Endothelial cell of umbilical vein (primary cell): ENCODE results near the gene ST6GAL1. TPM values are rescaled to one million over a fixed set of nuclear protein-coding genes. Genes with fewer than 3 reads are reported as not detected.

ENCODE experiments used
- BruUV-seq: library from RNA; stranded (reverse); fragments of 400-500 nt; replicated peaks from 2 replicates; lab custom pipeline; 2021; lab: Mats Ljungman, UMichigan
- CTCF ChIA-PET: fragments of 300-600, 350-600 bp; sonication (Branson Sonifier 250); formaldehyde crosslinking; loops from one replicate; lab custom pipeline; 2021; ENCODE audit warnings: antibody characterized with exemption, inconsistent platforms; lab: Charles Lee
- POLR2A ChIA-PET: fragments of 300-600, 350-600 bp; sonication (Branson Sonifier 250); formaldehyde crosslinking; loops from one replicate; lab custom pipeline; 2021; ENCODE audit warnings: antibody characterized with exemption, inconsistent platforms; lab: Charles Lee
- DNase-seq: peaks from one replicate; pipeline ENCODE4 v3.0.0-alpha.2; 2011; ENCODE audit warnings: low read depth, low spot score
- FAIRE-seq: peaks from 2 replicates; lab custom pipeline; 2011; peaks lifted over from hg19 to GRCh38; lab: Jason Lieb, UNC
- H2AFZ ChIP-seq: 2 replicates; pipeline ENCODE4 v1.6.0; 2012; ENCODE audit warnings: low read depth, low read length, control low read depth, inconsistent platforms
- H3K27ac ChIP-seq: 2 replicates; pipeline ENCODE4 v1.5.1; 2011; ENCODE audit warnings: low read depth, mild to moderate bottlenecking, control low read depth, low read length, moderate library complexity; ENCODE audit not compliant: insufficient read depth
- H3K27me3 ChIP-seq, 2 experiments: 2 replicates each; pipeline versions ENCODE4 v1.6.0 to v1.6.1; 2011; ENCODE audit warnings: low read length in 2 of 2, mixed read lengths in 1 of 2; ENCODE audit not compliant: control insufficient read depth in 2 of 2, insufficient read depth in 2 of 2
- H3K36me3 ChIP-seq, 2 experiments: 2 replicates in 1 of 2; 3 replicates in 1 of 2; pipeline ENCODE4 v1.5.1; 2011; ENCODE audit warnings: low read length in 2 of 2, mild to moderate bottlenecking in 1 of 2, moderate library complexity in 1 of 2; ENCODE audit not compliant: control insufficient read depth in 2 of 2, insufficient read depth in 2 of 2; ENCODE audit errors: extremely low read depth in 1 of 2
- H3K4me1 ChIP-seq: 3 replicates; pipeline ENCODE4 v1.5.1; 2011; ENCODE audit warnings: mild to moderate bottlenecking, low read length; ENCODE audit not compliant: control insufficient read depth, insufficient read depth; ENCODE audit errors: extremely low read depth
- H3K4me2 ChIP-seq: 2 replicates; pipeline ENCODE4 v1.6.1; 2011; ENCODE audit warnings: low read length, control low read depth, mixed read lengths; ENCODE audit not compliant: insufficient read depth
- H3K4me3 ChIP-seq, 3 experiments: fragments of 200-600 bp in 1 of 3; sonication (generic), shearing (Covaris generic) in 1 of 3; replicated peaks in 1 of 3; 2 replicates each; pipeline ENCODE4 v1.5.1; 2011 to 2016; ENCODE audit warnings: control low read depth in 3 of 3, low read length in 3 of 3, mild to moderate bottlenecking in 2 of 3, inconsistent platforms in 1 of 3, low read depth in 1 of 3, moderate library complexity in 1 of 3; ENCODE audit not compliant: insufficient read depth in 1 of 3
- H3K79me2 ChIP-seq: 2 replicates; pipeline ENCODE4 v1.6.0; 2012; ENCODE audit warnings: low read length, inconsistent platforms; ENCODE audit not compliant: control insufficient read depth, insufficient read depth
- H3K9ac ChIP-seq: replicated peaks from 2 replicates; pipeline ENCODE3; 2011; ENCODE audit warnings: low read length, control low read depth; ENCODE audit not compliant: insufficient read depth; ENCODE audit errors: extremely low read depth
- H3K9me1 ChIP-seq: replicated peaks from 3 replicates; pipeline ENCODE4 v1.6.0; 2011; ENCODE audit warnings: mild to moderate bottlenecking, low read length; ENCODE audit not compliant: control insufficient read depth, insufficient read depth; ENCODE audit errors: extremely low read depth
- H3K9me3 ChIP-seq: replicated peaks from 2 replicates; pipeline ENCODE4 v1.5.1; 2012; ENCODE audit warnings: low read length, inconsistent platforms; ENCODE audit not compliant: control insufficient read depth, insufficient read depth
- H4K20me1 ChIP-seq: replicated peaks from 2 replicates; pipeline ENCODE3; 2011; ENCODE audit warnings: mild to moderate bottlenecking, low read length; ENCODE audit not compliant: control insufficient read depth, insufficient read depth; ENCODE audit errors: extremely low read depth
- CTCF ChIP-seq, 2 donors: IDR thresholded peaks; 1 replicate in 1 of 2; 2 replicates in 1 of 2; pipeline ENCODE4 v1.5.1; 2011; ENCODE audit warnings: low read length in 2 of 2, mild to moderate bottlenecking in 2 of 2, moderate library complexity in 2 of 2, control low read depth in 1 of 2, inconsistent platforms in 1 of 2, low read depth in 1 of 2; ENCODE audit not compliant: insufficient read depth in 1 of 2; ENCODE audit errors: extremely low read depth in 1 of 2
- EZH2 ChIP-seq: IDR thresholded peaks from 2 replicates; pipeline ENCODE4 v1.6.1; 2012; ENCODE audit warnings: borderline replicate concordance, low read depth, mild to moderate bottlenecking, moderate library complexity, low read length, inconsistent platforms; ENCODE audit not compliant: severe bottlenecking
- FOS ChIP-seq: IDR thresholded peaks from 2 replicates; pipeline ENCODE4 v1.6.1; 2011; ENCODE audit warnings: mild to moderate bottlenecking, low read length, moderate library complexity, borderline replicate concordance; ENCODE audit not compliant: insufficient read depth
- GATA2 ChIP-seq: IDR thresholded peaks from 2 replicates; pipeline ENCODE4 v1.7.0; 2011; ENCODE audit warnings: low read depth, mild to moderate bottlenecking, moderate library complexity, mixed read lengths, low read length; ENCODE audit not compliant: insufficient read length, insufficient read depth
- JUN ChIP-seq: IDR thresholded peaks from 2 replicates; pipeline ENCODE4 v1.6.1; 2011; ENCODE audit warnings: borderline replicate concordance, low read depth; ENCODE audit not compliant: insufficient read length, insufficient read depth
- MAX ChIP-seq: IDR thresholded peaks from 2 replicates; pipeline ENCODE4 v1.6.1; 2011; ENCODE audit not compliant: insufficient read depth, insufficient read length
- MYC ChIP-seq: IDR thresholded peaks from one replicate; pipeline ENCODE4 v1.6.1; 2011; ENCODE audit warnings: mild to moderate bottlenecking, low read depth, low read length
- POLR2A ChIP-seq: IDR thresholded peaks from 2 replicates; pipeline ENCODE4 v1.6.1; 2012; ENCODE audit warnings: low read depth, mild to moderate bottlenecking, control low read depth, low read length
- POLR2AphosphoS5 ChIP-seq: IDR thresholded peaks from 2 replicates; pipeline ENCODE4 v1.6.1; 2012; ENCODE audit warnings: low read depth, mild to moderate bottlenecking, control low read depth, low read length, moderate library complexity; ENCODE audit not compliant: insufficient read depth
- dilution Hi-C: fragments of 300-500 bp; cut with MboI; formaldehyde crosslinking; loops from one replicate; pipeline ENCODE4 v1.15.0; 2019; ENCODE audit warnings: low sequenced_read_pairs; ENCODE audit not compliant: extremely low pct_ligation_motif_present
- intact Hi-C: fragments of 100-400 bp; cut with micrococcal nuclease; formaldehyde crosslinking; loops from one replicate; pipeline ENCODE4 v1.10.0; 2022
- polyA plus RNA-seq, 4 experiments: library from polyadenylated mRNA; depleted of rRNA in 3 of 4; stranded (reverse) in 3 of 4; unstranded in 1 of 4; fragments of >200 nt; gene quantifications; 2 replicates each; pipeline versions ENCODE4 v1.2.1 to v1.2.3, GENCODE V29; 2011 to 2012; ENCODE audit warnings: missing spikeins in 1 of 4
- total RNA-seq: library from RNA; stranded (reverse); gene quantifications from 2 replicates; pipeline ENCODE4 v1.2.3, GENCODE V29; 2021

ST6GAL1 gene
- total and polyA plus RNA-seq, 2 donors (not counting 3 experiments of a cell fraction or from before 2014, with no cell fraction given) = 63.9 to 101 TPM

GRCh38 chr3:186882150-186882524 lies 48.2 kb upstream of the ST6GAL1 start:
- no peaks in the 10 kb centered on the region for H3K79me2 ChIP-seq
- no peak for FAIRE-seq
- BruUV-seq = no TSS peak
- no peaks in the 10 kb centered on the region for H3K9me1 ChIP-seq
- H2AFZ ChIP-seq = peak overlapping the region; percentile 66
- no peak overlapping the region for H3K9ac ChIP-seq
- H3K27ac ChIP-seq = peak overlapping the region; percentile 71
- DNase-seq = no peak
- H3K4me3 ChIP-seq = no peak overlapping the region
- no peak for TF ChIP-seq MYC
- TF ChIP-seq MAX = no peak
- TF ChIP-seq JUN = no peak
- TF ChIP-seq GATA2 = no peak
- TF ChIP-seq POLR2AphosphoS5 = no peak
- TF ChIP-seq POLR2A = no peak
- TF ChIP-seq FOS = no peak
- no peak for TF ChIP-seq CTCF (IDR thresholded peaks at IDR 0.05; ENCODE audit: extremely low read depth in 1 of 2, insufficient read depth in 1 of 2, low read depth in 1 of 2, low read length in 2 of 2)
- TF ChIP-seq EZH2 = no peak
- H4K20me1 ChIP-seq = no peaks in the 10 kb centered on the region
- dilution Hi-C loops = no loop called here
- ChIA-PET POLR2A (no interaction called here), CTCF (interaction anchor here (0.6 kb wide), 1 partner anchor 257 kb away, joined by 3 read pairs; the partner anchor contains the start of gene RPL39L)
- H3K27me3 ChIP-seq = no peaks in the 10 kb centered on the region
- H3K4me1 ChIP-seq = peaks cover 16% of the 10 kb centered on the region
- intact Hi-C loops = loop anchor here (10.0 kb wide), 1 partner anchor 1283 kb away; no protein-coding TSS in a partner anchor
- H3K36me3 ChIP-seq = no peaks in the 10 kb centered on the region
- peak overlapping the region; percentile 60 for H3K4me2 ChIP-seq
- H3K9me3 ChIP-seq = no peaks in the 10 kb centered on the region
